Stimulated activated memory B cell treated with anti-CD40 and anti-IgM and Interleukin-4, amounts not matched to agents 10 μg/mL and 1 μg/mL and 100 μg/mL, for 72 hours (primary cell): ENCODE measurements around the gene PCDHAC1.
"Not testable (repeated sequence)": the region's sequence is repeated elsewhere in the genome, so short reads cannot be mapped to it uniquely, and the experiment has no call there.

ENCODE experiments used
- ATAC-seq: fragments of 150-1000 bp; cut with Tn5 transposase; 2 replicates; pipeline ENCODE4 v1.10.0; 2021
- H3K27ac Mint-ChIP-seq: one replicate; pipeline ENCODE4 v1.8.0; 2022; ENCODE audit warnings: mild to moderate bottlenecking, mixed read lengths
- H3K27me3 Mint-ChIP-seq: one replicate; pipeline ENCODE4 v1.8.0; 2022; ENCODE audit warnings: mixed read lengths
- H3K36me3 Mint-ChIP-seq: one replicate; pipeline ENCODE4 v1.8.0; 2022; ENCODE audit warnings: mixed read lengths
- H3K4me1 Mint-ChIP-seq: one replicate; pipeline ENCODE4 v1.8.0; 2022; ENCODE audit warnings: mixed read lengths
- H3K4me3 Mint-ChIP-seq: one replicate; pipeline ENCODE4 v1.8.0; 2022; ENCODE audit warnings: mild to moderate bottlenecking, moderate library complexity, mixed read lengths
- H3K9me3 Mint-ChIP-seq: one replicate; pipeline ENCODE4 v1.8.0; 2022; ENCODE audit warnings: mixed read lengths

PCDHAC1 gene, protein sequence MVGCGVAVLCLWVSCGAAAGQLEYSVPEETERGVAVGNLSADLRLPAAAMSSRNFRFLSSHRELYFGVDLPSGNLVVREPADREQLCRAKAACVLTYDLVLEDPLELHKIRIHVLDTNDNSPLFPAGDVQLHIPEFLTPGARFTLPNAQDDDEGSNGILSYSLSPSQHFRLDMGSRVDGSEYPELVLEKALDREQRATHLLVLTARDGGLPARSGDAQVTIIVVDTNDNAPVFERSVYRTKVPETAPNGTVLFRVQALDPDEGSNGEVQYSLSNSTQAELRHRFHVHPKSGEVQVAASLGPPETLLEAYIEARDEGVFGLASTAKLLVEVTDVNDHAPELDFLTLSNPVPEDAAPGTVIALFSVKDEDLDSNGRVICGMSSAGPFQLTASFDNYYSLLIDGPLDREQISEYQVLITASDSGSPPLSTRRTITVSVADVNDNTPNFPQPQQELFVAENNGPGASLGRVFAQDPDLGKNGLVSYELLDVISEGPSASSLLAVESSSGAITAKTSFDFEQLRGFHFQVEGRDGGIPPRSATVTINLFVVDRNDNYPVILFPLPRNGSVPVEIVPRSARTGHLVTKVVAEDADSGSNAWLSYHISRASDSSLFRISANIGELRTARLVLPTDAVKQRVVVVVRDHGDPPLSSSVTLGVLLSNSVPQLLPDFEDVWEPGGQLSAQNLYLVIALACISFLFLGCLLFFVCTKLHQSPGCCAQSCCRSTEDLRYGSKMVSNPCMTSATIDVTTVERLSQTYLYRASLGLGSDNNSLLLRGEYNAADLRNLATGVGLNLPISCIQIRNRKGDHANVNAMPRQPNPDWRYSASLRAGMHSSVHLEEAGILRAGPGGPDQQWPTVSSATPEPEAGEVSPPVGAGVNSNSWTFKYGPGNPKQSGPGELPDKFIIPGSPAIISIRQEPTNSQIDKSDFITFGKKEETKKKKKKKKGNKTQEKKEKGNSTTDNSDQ

GRCh38 chr5:140925806-140926442 is at the start of gene PCDHAC1:
TSS of gene PCDHAC1 (plus strand) at chr5:140926299. CDS start at chr5:140926893, 594 bp downstream.
- no peaks in the 10 kb centered on the region for H3K4me1 Mint-ChIP-seq
- no peak for ATAC-seq
- peaks cover 38% of the 10 kb centered on the region for H3K27me3 Mint-ChIP-seq
- peak within 1 kb of the TSS; percentile 31 for H3K4me3 Mint-ChIP-seq
- no peak within 1 kb of the TSS for H3K27ac Mint-ChIP-seq
- H3K9me3 Mint-ChIP-seq = peaks cover 8% of the 10 kb centered on the region
- H3K36me3 Mint-ChIP-seq = no peaks in the 10 kb centered on the region

- H3K4me3 Mint-ChIP-seq, H3K36me3 Mint-ChIP-seq, ATAC-seq, H3K4me1 Mint-ChIP-seq, H3K27ac Mint-ChIP-seq: not testable (repeated sequence)
- Mint-ChIP-seq H3K27me3 (peaks cover 33% of the 10 kb centered on the region), H3K9me3 (peaks cover 13% of the 10 kb centered on the region)
Observed at GRCh38 chr5:140876541-140877261, 49.4 kb upstream of the PCDHAC1 start.

GRCh38 chr5:140877262-140877581 is 48.9 kb upstream of the PCDHAC1 start:
- H3K4me3 Mint-ChIP-seq = no peak overlapping the region
- ATAC-seq = no peak

GRCh38 chr5:140881889-140882590 is 44.1 kb upstream of the PCDHAC1 start, which contains the start of gene PCDHA13:
TSS of gene PCDHA13 (plus strand) at chr5:140882124. CDS start at chr5:140882269, 145 bp downstream.
- H3K27me3 Mint-ChIP-seq = peaks cover 36% of the 10 kb centered on the region
- H3K4me3 Mint-ChIP-seq = no peak within 1 kb of the TSS
- H3K9me3 Mint-ChIP-seq = peaks cover 17% of the 10 kb centered on the region
- no peaks in the 10 kb centered on the region for H3K4me1 Mint-ChIP-seq
- ATAC-seq = no peak
- no peaks in the 10 kb centered on the region for H3K36me3 Mint-ChIP-seq
- no peak within 1 kb of the TSS for H3K27ac Mint-ChIP-seq

More at GRCh38 chr5:140877262-140877581, 48.9 kb upstream of the PCDHAC1 start:
- Mint-ChIP-seq H3K27me3 (peaks cover 36% of the 10 kb centered on the region), H3K4me1 (no peaks in the 10 kb centered on the region), H3K9me3 (peaks cover 14% of the 10 kb centered on the region), H3K36me3 (no peaks in the 10 kb centered on the region), H3K27ac (no peak overlapping the region)

GRCh38 chr5:140882591-140882899 is 43.6 kb upstream of the PCDHAC1 start:
- Mint-ChIP-seq H3K4me1 (no peaks in the 10 kb centered on the region), H3K27ac (no peak overlapping the region), H3K36me3 (no peaks in the 10 kb centered on the region), H3K4me3 (no peak overlapping the region), H3K9me3 (peaks cover 17% of the 10 kb centered on the region), H3K27me3 (peaks cover 36% of the 10 kb centered on the region)
- ATAC-seq = no peak

- no peak for ATAC-seq
- no peak overlapping the region for H3K27ac Mint-ChIP-seq
- H3K9me3 Mint-ChIP-seq = peaks cover 17% of the 10 kb centered on the region
- H3K4me1 Mint-ChIP-seq = no peaks in the 10 kb centered on the region
- H3K27me3 Mint-ChIP-seq = peaks cover 36% of the 10 kb centered on the region
- H3K36me3 Mint-ChIP-seq = no peaks in the 10 kb centered on the region
- no peak overlapping the region for H3K4me3 Mint-ChIP-seq
Observed at GRCh38 chr5:140883373-140883772, 42.7 kb upstream of the PCDHAC1 start.

DNA sequence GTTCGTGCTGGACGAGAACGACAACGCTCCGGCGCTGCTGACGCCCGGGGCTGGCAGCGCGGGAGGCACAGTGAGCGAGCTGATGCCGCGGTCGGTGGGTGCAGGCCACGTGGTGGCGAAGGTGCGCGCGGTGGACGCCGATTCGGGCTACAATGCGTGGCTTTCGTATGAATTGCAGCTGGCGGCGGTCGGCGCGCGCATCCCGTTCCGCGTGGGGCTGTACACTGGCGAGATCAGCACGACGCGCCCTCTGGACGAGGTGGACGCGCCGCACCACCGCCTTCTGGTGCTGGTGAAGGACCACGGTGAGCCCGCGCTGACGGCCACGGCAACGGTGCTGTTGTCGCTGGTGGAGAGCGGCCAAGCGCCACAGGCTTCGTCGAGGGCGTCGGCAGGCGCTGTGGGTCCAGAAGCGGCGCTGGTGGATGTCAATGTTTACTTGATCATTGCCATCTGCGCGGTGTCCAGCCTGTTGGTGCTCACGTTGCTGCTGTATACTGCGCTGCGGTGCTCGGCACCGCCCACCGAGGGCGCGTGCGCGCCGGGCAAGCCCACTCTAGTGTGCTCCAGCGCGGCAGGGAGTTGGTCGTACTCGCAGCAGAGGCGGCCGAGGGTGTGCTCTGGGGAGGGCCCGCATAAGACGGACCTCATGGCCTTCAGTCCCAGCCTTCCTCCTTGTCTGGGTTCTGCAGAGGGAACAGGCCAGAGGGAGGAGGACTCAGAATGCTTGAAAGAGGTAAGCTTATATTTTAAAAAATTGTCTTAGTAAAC is 42.0 kb upstream of the PCDHAC1 start:
- no peak for ATAC-seq
- H3K27ac Mint-ChIP-seq = no peak overlapping the region
- H3K4me1 Mint-ChIP-seq = no peaks in the 10 kb centered on the region
- H3K9me3 Mint-ChIP-seq = peaks cover 13% of the 10 kb centered on the region
- no peak overlapping the region for H3K4me3 Mint-ChIP-seq
- no peaks in the 10 kb centered on the region for H3K36me3 Mint-ChIP-seq
- peaks cover 29% of the 10 kb centered on the region for H3K27me3 Mint-ChIP-seq

GRCh38 chr5:140916325-140916724 is 9.8 kb upstream of the PCDHAC1 start:
- ATAC-seq = no peak
- no peak overlapping the region for H3K27ac Mint-ChIP-seq
- H3K4me3 Mint-ChIP-seq = no peak overlapping the region
- H3K4me1 Mint-ChIP-seq = no peaks in the 10 kb centered on the region
- H3K9me3 Mint-ChIP-seq = peaks cover 17% of the 10 kb centered on the region
- no peaks in the 10 kb centered on the region for H3K36me3 Mint-ChIP-seq
- H3K27me3 Mint-ChIP-seq = no peaks in the 10 kb centered on the region

GRCh38 chr5:140923601-140924000 is 2.5 kb upstream of the PCDHAC1 start:
- Mint-ChIP-seq H3K27me3 (peaks cover 22% of the 10 kb centered on the region), H3K36me3 (no peaks in the 10 kb centered on the region), H3K9me3 (peaks cover 8% of the 10 kb centered on the region), H3K27ac (no peak overlapping the region), H3K4me1 (no peaks in the 10 kb centered on the region), H3K4me3 (no peak overlapping the region)
- ATAC-seq = no peak

GRCh38 chr5:140926443-140927227 is 536 bp downstream of the PCDHAC1 start:
- Mint-ChIP-seq H3K4me3 (peak overlapping the region; percentile 31), H3K27ac (no peak overlapping the region), H3K9me3 (peaks cover 8% of the 10 kb centered on the region), H3K36me3 (no peaks in the 10 kb centered on the region), H3K4me1 (no peaks in the 10 kb centered on the region), H3K27me3 (peaks cover 44% of the 10 kb centered on the region)
- ATAC-seq = no peak

DNA sequence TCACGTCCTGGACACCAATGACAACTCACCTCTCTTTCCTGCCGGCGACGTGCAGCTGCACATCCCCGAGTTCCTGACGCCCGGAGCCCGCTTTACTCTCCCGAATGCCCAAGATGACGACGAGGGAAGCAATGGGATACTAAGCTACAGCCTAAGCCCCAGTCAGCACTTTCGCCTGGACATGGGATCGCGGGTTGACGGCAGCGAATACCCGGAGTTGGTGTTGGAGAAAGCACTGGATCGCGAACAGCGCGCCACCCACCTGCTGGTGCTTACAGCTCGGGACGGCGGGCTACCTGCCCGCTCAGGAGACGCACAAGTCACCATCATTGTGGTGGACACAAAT is 1.1 kb downstream of the PCDHAC1 start:
- no peak overlapping the region for H3K27ac Mint-ChIP-seq
- no peak overlapping the region for H3K4me3 Mint-ChIP-seq
- H3K4me1 Mint-ChIP-seq = no peaks in the 10 kb centered on the region
- ATAC-seq = no peak
- peaks cover 44% of the 10 kb centered on the region for H3K27me3 Mint-ChIP-seq
- no peaks in the 10 kb centered on the region for H3K36me3 Mint-ChIP-seq
- peaks cover 8% of the 10 kb centered on the region for H3K9me3 Mint-ChIP-seq

DNA sequence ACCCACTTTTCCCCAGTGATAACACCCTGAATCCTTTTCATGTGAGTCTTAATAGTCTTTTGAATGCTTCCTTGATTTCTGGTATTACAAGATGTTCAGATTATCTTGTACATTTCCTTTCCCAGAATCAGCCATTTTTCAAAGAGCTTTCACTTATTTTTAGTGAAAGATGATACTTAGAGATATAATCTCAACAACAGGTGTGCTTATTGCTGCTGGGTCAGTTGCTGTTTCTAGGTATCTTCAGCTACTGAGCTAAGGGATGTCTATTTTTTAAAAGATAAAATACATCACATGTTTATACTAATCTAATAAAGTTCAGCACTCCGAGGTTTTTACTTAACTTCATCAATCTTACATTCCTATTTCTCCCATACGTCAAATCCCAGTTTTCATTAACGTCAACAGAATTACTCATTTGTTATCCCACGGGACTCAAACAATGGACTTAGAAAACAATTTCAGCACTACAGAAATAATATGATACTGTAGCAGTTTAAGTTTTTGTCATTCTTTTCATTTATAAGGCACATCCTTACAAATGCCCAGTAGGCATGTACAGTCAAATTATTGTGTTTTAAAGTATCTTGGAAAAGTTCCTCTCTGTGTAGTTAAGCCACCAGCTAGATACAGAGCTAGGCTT is 9.0 kb downstream of the PCDHAC1 start:
- ATAC-seq = no peak
- Mint-ChIP-seq H3K27ac (no peak overlapping the region), H3K27me3 (peaks cover 7% of the 10 kb centered on the region), H3K4me1 (no peaks in the 10 kb centered on the region), H3K4me3 (no peak overlapping the region), H3K36me3 (no peaks in the 10 kb centered on the region), H3K9me3 (no peaks in the 10 kb centered on the region)

- Mint-ChIP-seq H3K9me3 (peaks cover 16% of the 10 kb centered on the region), H3K36me3 (no peaks in the 10 kb centered on the region), H3K27ac (no peak overlapping the region), H3K4me1 (no peaks in the 10 kb centered on the region), H3K4me3 (no peak overlapping the region), H3K27me3 (peaks cover 5% of the 10 kb centered on the region)
- no peak for ATAC-seq
Observed at GRCh38 chr5:140946578-140946977, 20.5 kb downstream of the PCDHAC1 start.
